ENCODE measurements around the gene ZBED3.

ZBED3 gene, protein sequence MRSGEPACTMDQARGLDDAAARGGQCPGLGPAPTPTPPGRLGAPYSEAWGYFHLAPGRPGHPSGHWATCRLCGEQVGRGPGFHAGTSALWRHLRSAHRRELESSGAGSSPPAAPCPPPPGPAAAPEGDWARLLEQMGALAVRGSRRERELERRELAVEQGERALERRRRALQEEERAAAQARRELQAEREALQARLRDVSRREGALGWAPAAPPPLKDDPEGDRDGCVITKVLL

DNA sequence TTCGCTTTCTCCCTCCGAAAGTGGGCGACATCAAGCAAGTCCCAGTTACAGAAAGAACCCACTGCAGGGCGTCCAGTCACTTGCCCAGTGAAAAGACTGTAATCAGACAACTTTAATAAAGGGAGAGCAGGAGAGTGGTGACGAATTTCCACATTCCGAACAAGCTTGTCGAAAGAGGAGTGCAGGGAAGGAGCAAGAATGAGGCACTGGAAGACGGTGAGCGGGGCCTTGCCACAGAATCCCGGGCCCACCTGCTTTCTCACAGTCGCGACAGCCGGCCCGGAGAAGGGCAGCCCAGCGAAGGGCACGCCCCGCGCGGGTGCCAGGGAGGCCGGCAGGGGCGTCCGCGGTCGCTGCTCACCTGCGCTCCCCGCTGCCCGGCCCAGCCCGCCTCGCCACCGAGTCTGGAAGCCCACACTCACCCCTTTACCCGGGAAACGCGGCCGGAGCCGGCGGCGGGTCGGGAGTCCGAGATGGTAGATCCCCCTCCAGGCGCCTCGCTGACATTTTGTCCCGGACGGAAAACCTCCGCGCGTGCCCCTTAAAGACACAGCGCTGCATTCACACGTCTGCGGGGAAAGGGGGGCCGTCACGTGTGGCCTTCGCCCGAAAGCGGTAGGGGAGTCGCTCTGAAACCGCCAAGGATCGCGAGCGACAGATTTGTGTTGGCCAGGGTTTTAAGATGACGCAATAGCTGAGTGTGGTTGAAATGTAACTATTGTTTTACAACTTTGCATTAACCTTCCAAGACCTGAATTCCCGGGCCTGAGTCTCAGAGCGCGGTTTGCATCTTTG, at the start of gene ZBED3:
TSS of gene ZBED3 (minus strand) at position 597 of the 795 bp plus-strand sequence. CDS start 9,407 bp downstream, outside the sequence.
- peak; percentile 79 for DNase-seq (ENCODE audit: low read depth)
- peak within 1 kb of the TSS; percentile 70 for H3K4me3 ChIP-seq (ENCODE audit: low read depth, low read length)
- TF ChIP-seq, protein P1, sequence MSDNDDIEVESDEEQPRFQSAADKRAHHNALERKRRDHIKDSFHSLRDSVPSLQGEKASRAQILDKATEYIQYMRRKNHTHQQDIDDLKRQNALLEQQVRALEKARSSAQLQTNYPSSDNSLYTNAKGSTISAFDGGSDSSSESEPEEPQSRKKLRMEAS (IDR thresholded peaks at IDR 0.05; ENCODE audit: low read depth, low read length) = peak; percentile 79
- no peak for TF ChIP-seq POLR2A (IDR thresholded peaks at IDR 0.05; ENCODE audit: extremely low read depth, insufficient read length)
- TF ChIP-seq MYC (IDR thresholded peaks at IDR 0.05; ENCODE audit: low read depth, low read length) = peak; percentile 78
- TF ChIP-seq, protein P2, sequence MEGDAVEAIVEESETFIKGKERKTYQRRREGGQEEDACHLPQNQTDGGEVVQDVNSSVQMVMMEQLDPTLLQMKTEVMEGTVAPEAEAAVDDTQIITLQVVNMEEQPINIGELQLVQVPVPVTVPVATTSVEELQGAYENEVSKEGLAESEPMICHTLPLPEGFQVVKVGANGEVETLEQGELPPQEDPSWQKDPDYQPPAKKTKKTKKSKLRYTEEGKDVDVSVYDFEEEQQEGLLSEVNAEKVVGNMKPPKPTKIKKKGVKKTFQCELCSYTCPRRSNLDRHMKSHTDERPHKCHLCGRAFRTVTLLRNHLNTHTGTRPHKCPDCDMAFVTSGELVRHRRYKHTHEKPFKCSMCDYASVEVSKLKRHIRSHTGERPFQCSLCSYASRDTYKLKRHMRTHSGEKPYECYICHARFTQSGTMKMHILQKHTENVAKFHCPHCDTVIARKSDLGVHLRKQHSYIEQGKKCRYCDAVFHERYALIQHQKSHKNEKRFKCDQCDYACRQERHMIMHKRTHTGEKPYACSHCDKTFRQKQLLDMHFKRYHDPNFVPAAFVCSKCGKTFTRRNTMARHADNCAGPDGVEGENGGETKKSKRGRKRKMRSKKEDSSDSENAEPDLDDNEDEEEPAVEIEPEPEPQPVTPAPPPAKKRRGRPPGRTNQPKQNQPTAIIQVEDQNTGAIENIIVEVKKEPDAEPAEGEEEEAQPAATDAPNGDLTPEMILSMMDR (IDR thresholded peaks at IDR 0.05; ENCODE audit: low read depth, low read length) = peak; percentile 22

DNA sequence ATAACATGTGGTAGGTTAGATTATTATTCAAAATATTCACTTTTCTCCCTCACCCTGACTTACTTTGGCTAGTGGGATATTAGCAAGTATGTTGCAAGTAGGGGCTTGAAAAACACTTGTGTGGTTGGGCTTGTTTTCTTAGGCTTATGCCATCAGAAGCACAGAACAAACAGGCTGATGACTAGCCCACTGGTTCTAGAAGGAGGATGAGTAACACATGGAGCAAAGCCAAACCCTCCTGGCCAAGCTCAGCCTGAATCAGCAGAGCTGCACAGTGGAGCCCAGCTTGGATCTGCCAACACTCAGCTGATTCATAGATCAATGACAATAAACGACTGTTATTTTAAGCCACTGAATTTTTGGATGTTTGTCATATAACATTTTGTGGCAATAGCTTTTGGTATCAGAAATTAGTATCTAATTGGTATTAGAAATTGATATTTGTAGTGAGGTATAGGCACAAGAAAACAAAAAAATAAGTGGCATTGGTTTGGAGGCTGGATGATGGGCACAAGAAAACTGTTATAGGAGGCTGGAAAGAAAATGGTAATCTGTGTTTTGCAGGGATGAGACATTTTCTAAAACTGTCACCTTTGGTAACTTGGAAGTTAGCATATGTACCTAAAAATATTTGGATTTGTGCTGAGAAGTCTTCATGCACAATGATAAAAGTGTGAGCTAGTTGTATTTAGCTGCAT, 46.1 kb upstream of the ZBED3 start:
- TF ChIP-seq POLR2A (IDR thresholded peaks at IDR 0.05; ENCODE audit: extremely low read depth, insufficient read length) (no peak), MYC (IDR thresholded peaks at IDR 0.05; ENCODE audit: low read depth, low read length) (no peak)
- TF ChIP-seq, protein P1 (IDR thresholded peaks at IDR 0.05; ENCODE audit: low read depth, low read length) = no peak
- TF ChIP-seq, protein P2 (IDR thresholded peaks at IDR 0.05; ENCODE audit: low read depth, low read length) = no peak
- DNase-seq (ENCODE audit: low read depth) = no peak
- H3K4me3 ChIP-seq (ENCODE audit: low read depth, low read length) = no peak overlapping the region

DNA sequence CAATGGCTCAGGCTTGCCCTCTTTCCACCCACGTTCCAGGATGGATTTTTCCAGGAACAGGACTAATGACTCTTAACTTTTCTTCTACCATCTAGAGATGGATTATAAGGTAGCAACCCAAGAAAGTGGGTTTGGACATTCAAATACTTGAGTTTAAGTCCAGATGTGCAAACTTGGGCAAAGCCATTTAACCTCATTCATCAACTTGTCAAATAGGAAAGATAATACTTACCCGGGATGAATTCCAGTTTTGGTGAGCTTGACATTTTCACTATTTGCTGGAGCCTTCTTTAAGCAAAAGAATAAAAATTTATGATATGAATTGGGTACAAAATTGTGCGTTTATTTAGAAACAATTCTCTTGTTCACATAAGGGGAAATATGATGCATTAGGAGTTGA, 44.3 kb upstream of the ZBED3 start:
- no peak overlapping the region for H3K4me3 ChIP-seq (ENCODE audit: low read depth, low read length)
- DNase-seq (ENCODE audit: low read depth) = no peak
- TF ChIP-seq, protein P2 (IDR thresholded peaks at IDR 0.05; ENCODE audit: low read depth, low read length) = no peak

DNA sequence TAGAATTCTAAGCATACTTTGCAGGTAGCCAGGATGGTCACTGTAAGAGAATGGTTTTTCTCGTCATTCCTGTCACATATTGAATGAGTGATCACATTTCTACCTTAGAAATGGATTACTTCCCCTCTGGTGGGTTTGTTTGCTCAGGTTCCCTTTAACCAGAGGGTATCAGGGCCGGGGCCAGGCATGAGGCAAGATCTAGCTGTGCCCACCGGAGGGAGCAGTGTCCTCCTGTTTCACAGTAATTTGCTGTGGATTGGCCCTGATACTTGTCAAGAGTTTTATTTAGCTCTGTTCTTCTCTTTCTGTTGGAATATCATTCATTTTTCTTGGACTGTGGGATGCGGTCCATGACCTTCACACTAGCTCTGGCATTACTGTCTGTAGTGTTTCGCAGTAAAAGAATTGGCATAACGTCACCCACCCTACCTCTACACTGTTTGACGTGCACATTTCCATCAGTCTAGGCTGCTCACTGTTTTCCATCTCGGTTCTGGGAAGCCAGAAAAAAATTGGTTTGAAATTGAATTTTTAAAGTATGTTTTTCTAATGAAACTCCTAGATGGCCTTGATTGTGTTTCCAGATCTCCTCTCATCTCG, 42.4 kb upstream of the ZBED3 start:
- TF ChIP-seq, protein P1 (IDR thresholded peaks at IDR 0.05; ENCODE audit: low read depth, low read length) = no peak
- TF ChIP-seq, protein P2 (IDR thresholded peaks at IDR 0.05; ENCODE audit: low read depth, low read length) = peak; percentile 45
- TF ChIP-seq MYC (IDR thresholded peaks at IDR 0.05; ENCODE audit: low read depth, low read length) = no peak
- no peak for TF ChIP-seq POLR2A (IDR thresholded peaks at IDR 0.05; ENCODE audit: extremely low read depth, insufficient read length)
- H3K4me3 ChIP-seq (ENCODE audit: low read depth, low read length) = no peak overlapping the region
- DNase-seq (ENCODE audit: low read depth) = peak; percentile 44

DNA sequence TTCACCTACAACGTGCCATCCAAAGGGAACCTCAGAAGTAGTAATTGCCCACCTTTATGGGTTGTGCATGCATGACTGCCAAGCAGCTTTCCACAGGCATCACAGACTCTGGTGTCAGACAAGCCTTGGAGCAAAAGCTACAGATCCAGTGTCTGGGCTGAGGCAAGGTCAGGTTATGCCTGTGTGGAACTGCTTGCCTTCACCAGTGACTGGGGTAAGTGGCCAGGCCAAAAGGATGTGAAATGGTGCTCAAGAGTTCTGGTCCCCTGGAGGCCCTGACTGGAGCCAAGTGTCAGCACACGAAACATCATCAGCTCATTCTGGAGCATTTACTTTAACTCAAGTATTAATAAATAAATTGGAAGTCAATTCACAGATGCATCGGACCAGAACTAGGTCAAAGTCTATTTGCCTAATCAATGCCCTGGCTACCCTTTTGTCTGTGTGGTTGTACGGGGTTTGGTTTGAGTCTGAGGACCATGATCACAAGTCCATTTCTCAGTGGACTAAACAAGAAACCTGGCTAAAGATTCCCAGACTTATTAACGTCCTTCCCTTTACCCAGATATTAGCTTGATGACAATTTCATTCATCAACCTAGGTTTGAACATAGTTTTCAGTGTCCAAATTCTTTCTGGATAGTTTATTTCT, 41.5 kb upstream of the ZBED3 start:
- no peak overlapping the region for H3K4me3 ChIP-seq (ENCODE audit: low read depth, low read length)
- no peak for DNase-seq (ENCODE audit: low read depth)
- TF ChIP-seq MYC (IDR thresholded peaks at IDR 0.05; ENCODE audit: low read depth, low read length) (no peak), POLR2A (IDR thresholded peaks at IDR 0.05; ENCODE audit: extremely low read depth, insufficient read length) (no peak)
- TF ChIP-seq, protein P1 (IDR thresholded peaks at IDR 0.05; ENCODE audit: low read depth, low read length) = no peak
- TF ChIP-seq, protein P2 (IDR thresholded peaks at IDR 0.05; ENCODE audit: low read depth, low read length) = no peak

Measured in NB4 (cell line).